ENCODE results near the gene SMOC2. TPM values are rescaled to one million over a fixed set of nuclear protein-coding genes. Genes with fewer than 3 reads are reported as not detected.

Gene SMOC2
- total RNA-seq, 3 donors from 2014 or later, result 14.4 to 67.2 (median 63.6) TPM

DNA sequence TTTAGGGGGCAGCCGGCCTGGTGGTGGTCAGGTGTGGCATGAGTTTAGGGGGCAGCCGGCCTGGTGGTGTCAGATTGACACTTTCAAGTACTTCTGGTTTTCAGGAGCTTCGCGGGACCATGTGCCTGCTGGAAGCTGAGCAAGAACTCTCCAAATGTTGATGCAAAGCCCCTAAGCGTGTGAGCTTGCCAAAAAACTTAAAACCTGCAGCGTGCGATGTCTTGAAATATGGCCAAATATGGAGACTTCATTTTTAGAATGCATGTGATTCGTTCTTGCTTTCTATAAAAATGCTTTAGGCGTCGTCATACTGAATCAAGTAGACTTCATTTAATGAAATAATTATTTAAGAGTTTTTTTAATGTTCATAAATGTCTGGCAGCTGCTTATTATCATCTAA lies 149.4 kb downstream of the SMOC2 start:
- no peaks in the 10 kb centered on the region for H3K9me3 ChIP-seq
- TF ChIP-seq POLR2AphosphoS5 (IDR thresholded peaks at IDR 0.05) (no peak), POLR2A (IDR thresholded peaks at IDR 0.05) (no peak)
- TF ChIP-seq, protein P1, sequence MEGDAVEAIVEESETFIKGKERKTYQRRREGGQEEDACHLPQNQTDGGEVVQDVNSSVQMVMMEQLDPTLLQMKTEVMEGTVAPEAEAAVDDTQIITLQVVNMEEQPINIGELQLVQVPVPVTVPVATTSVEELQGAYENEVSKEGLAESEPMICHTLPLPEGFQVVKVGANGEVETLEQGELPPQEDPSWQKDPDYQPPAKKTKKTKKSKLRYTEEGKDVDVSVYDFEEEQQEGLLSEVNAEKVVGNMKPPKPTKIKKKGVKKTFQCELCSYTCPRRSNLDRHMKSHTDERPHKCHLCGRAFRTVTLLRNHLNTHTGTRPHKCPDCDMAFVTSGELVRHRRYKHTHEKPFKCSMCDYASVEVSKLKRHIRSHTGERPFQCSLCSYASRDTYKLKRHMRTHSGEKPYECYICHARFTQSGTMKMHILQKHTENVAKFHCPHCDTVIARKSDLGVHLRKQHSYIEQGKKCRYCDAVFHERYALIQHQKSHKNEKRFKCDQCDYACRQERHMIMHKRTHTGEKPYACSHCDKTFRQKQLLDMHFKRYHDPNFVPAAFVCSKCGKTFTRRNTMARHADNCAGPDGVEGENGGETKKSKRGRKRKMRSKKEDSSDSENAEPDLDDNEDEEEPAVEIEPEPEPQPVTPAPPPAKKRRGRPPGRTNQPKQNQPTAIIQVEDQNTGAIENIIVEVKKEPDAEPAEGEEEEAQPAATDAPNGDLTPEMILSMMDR (IDR thresholded peaks at IDR 0.05), result no peak
- H3K27me3 ChIP-seq, result no peaks in the 10 kb centered on the region
- intact Hi-C loops (cut with DNase I; ENCODE audit: low total_unique reads), result no loop called here
- H3K4me3 ChIP-seq, result no peak overlapping the region
- DNase-seq (ENCODE audit: low spot score in 2 of 2), result no peak
- H3K4me1 ChIP-seq, result no peaks in the 10 kb centered on the region
- H3K27ac ChIP-seq, result no peak overlapping the region
- no peaks in the 10 kb centered on the region for H3K36me3 ChIP-seq

DNA sequence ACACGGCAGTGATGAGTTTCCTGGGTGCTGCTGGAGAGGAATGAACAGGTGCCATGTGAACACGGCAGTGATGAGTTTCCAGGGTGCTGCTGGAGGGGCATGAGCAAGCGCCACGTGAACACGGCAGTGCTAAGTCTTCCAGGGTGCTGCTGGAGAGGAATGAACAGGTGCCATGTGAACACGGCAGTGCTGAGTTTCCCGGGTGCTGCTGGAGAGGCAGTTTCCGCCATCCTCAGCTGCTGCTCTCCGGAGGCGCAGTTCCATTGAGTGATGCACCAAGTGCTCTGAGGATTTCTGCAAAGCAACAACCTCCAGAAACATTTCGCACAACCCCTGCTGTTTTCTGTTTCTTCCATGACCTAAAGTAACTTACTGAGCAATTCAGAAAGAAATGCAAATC lies 155.4 kb downstream of the SMOC2 start:
- Histone ChIP-seq H3K9me3 (no peaks in the 10 kb centered on the region), H3K4me3 (no peak overlapping the region), H3K4me1 (no peaks in the 10 kb centered on the region), H3K27me3 (no peaks in the 10 kb centered on the region), H3K27ac (no peak overlapping the region), H3K36me3 (no peaks in the 10 kb centered on the region)
- DNase-seq (ENCODE audit: low spot score in 2 of 2), result no peak
- intact Hi-C loops (cut with DNase I; ENCODE audit: low total_unique reads), result no loop called here
- TF ChIP-seq, protein P1 (IDR thresholded peaks at IDR 0.05), result no peak
- no peak for TF ChIP-seq POLR2A (IDR thresholded peaks at IDR 0.05)
- TF ChIP-seq POLR2AphosphoS5 (IDR thresholded peaks at IDR 0.05), result no peak

DNA sequence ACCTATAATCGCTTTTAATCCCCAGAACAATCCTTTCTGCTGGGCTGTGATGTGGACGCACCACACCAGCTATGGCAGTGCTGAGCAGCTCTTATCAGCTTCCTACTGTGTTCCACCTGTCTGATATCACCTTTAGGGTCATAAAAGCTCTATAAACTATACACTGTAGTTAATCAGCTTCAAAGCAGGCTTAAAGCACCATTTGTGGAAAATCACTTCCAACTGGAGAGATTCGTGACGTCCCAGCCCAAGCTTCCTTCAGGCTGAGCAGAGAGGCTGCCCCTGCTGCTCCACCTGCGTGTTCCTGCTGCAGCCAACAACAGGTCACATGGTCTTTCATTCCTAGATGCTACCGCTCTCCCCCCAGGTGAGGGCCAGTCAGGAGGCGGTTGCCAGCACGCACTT lies 156.5 kb downstream of the SMOC2 start:
- no peaks in the 10 kb centered on the region for H3K27me3 ChIP-seq
- intact Hi-C loops (cut with DNase I; ENCODE audit: low total_unique reads), result no loop called here
- no peak for TF ChIP-seq POLR2AphosphoS5 (IDR thresholded peaks at IDR 0.05)
- TF ChIP-seq POLR2A (IDR thresholded peaks at IDR 0.05), result no peak
- TF ChIP-seq, protein P1 (IDR thresholded peaks at IDR 0.05), result no peak
- H3K4me3 ChIP-seq, result no peak overlapping the region
- no peak for DNase-seq (ENCODE audit: low spot score in 2 of 2)
- no peaks in the 10 kb centered on the region for H3K4me1 ChIP-seq
- H3K36me3 ChIP-seq, result no peaks in the 10 kb centered on the region
- no peaks in the 10 kb centered on the region for H3K9me3 ChIP-seq
- no peak overlapping the region for H3K27ac ChIP-seq

DNA sequence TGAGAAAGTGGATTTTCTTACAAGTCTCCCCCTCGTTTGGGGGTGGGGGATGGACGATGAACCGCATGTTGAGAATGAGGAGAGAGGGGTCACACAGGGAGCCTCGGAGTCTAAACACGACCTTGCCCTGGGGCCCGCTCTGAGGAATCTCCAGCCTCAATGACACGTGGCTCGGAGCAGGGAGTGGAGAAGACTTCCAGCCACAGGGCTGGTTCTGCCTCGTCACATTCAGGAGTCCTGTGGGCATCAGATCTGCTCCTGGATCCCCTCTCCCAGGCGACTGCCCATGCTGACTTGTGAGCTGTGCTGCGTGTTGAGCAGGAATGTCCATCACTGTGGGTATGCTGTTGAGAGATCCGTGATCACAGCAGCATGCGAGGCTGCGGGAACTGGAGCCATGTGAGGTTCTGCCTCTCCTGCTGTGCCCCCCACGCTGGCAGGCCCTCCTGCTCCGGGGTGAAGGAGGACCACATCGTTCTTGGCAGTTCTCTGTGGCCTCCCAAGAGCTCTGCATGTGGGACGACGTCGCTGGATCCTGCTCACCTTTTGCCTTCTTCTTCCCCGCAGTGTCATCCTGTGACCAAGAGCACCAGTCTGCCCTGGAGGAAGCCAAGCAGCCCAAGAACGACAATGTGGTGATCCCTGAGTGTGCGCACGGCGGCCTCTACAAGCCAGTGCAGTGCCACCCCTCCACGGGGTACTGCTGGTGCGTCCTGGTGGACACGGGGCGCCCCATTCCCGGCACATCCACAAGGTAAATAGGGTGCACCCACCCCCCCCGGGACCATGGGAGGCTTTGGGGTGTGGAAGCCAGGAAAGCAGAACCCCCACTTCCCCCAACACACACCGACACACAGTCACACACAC lies 157.5 kb downstream of the SMOC2 start:
- intact Hi-C loops (cut with DNase I; ENCODE audit: low total_unique reads), result no loop called here
- Histone ChIP-seq H3K4me1 (no peaks in the 10 kb centered on the region), H3K27ac (no peak overlapping the region), H3K36me3 (no peaks in the 10 kb centered on the region), H3K27me3 (no peaks in the 10 kb centered on the region), H3K9me3 (no peaks in the 10 kb centered on the region), H3K4me3 (no peak overlapping the region)
- TF ChIP-seq, protein P1 (IDR thresholded peaks at IDR 0.05), result no peak
- TF ChIP-seq POLR2A (IDR thresholded peaks at IDR 0.05), result no peak
- TF ChIP-seq POLR2AphosphoS5 (IDR thresholded peaks at IDR 0.05), result no peak
- DNase-seq (ENCODE audit: low spot score in 2 of 2), result no peak

DNA sequence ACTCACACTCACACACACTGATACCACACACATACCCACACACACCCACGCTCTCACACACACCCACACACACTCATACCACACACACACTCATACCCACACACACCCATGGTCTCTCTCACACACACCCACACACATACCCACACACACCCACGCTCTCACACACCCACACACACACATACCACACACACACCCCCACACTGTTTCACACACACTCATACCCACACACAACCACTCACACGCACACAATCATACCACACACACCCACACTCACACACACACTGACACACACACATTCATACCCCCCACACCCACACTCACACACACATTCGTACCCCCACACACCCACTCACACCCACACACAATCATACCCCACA lies 158.1 kb downstream of the SMOC2 start:
- Histone ChIP-seq H3K27me3 (no peaks in the 10 kb centered on the region), H3K4me1 (no peaks in the 10 kb centered on the region), H3K9me3 (no peaks in the 10 kb centered on the region), H3K4me3 (no peak overlapping the region), H3K36me3 (no peaks in the 10 kb centered on the region), H3K27ac (no peak overlapping the region)
- DNase-seq (ENCODE audit: low spot score in 2 of 2), result no peak
- intact Hi-C loops (cut with DNase I; ENCODE audit: low total_unique reads), result no loop called here
- TF ChIP-seq POLR2A (IDR thresholded peaks at IDR 0.05) (no peak), POLR2AphosphoS5 (IDR thresholded peaks at IDR 0.05) (no peak)
- TF ChIP-seq, protein P1 (IDR thresholded peaks at IDR 0.05), result no peak

Measured in breast epithelium (tissue), 4 donors.